ENCODE measurements around the gene SNX5.

- TF ChIP-seq CTCF (IDR thresholded peaks at IDR 0.05 in 2 of 3, conservative IDR thresholded peaks at IDR 0.05 in 1 of 3; ENCODE audit: borderline replicate concordance in 1 of 3, insufficient read depth in 1 of 3, low read depth in 2 of 3, low read length in 2 of 3), result no peak
- TF ChIP-seq TCF7L2 (IDR thresholded peaks at IDR 0.05; ENCODE audit: borderline replicate concordance, extremely low read depth, insufficient read depth, insufficient read length), result no peak
- no peak for TF ChIP-seq EZH2 (IDR thresholded peaks at IDR 0.05)
- no peak for TF ChIP-seq SRF (IDR thresholded peaks at IDR 0.05; ENCODE audit: low read depth)
- no peak for TF ChIP-seq POLR2A (IDR thresholded peaks at IDR 0.05; ENCODE audit: borderline replicate concordance, extremely low read depth, insufficient read depth, insufficient read length)
- TF ChIP-seq SP1 (IDR thresholded peaks at IDR 0.05; ENCODE audit: low read depth), result no peak
- no peak for TF ChIP-seq EZH2phosphoT487 (IDR thresholded peaks at IDR 0.05; ENCODE audit: borderline replicate concordance)
- no peak for TF ChIP-seq JUND (IDR thresholded peaks at IDR 0.05)
- no peak for TF ChIP-seq FOSL1 (IDR thresholded peaks at IDR 0.05; ENCODE audit: low read depth)
Measured at GRCh38 chr20:17946572-17947473, 21.8 kb downstream of the SNX5 start.

All from HCT116 (cell line).